OCI-LY7 (cell line): Measurements from ENCODE around the gene FMC1. TPM values are rescaled to one million over a fixed set of nuclear protein-coding genes. Genes with fewer than 3 reads are reported as not detected.

ENCODE experiments used
- BruUV-seq: library from RNA; stranded (reverse); fragments of 400-500 nt; replicated peaks from 2 replicates; lab custom pipeline; 2021; lab: Mats Ljungman, UMichigan
- CTCF ChIA-PET: fragments of 300-600 bp; sonication (Branson Sonifier 250); formaldehyde crosslinking; loops from one replicate; lab custom pipeline; 2022; ENCODE audit warnings: antibody characterized with exemption; ENCODE audit not compliant: unreplicated experiment; lab: Charles Lee
- POLR2A ChIA-PET: fragments of 300-600 bp; sonication (Branson Sonifier 250); formaldehyde crosslinking; loops from one replicate; lab custom pipeline; 2022; ENCODE audit warnings: antibody characterized with exemption; lab: Charles Lee
- DNase-seq: peaks from one replicate; pipeline ENCODE4 v3.0.0-alpha.2; 2015; ENCODE audit warnings: low spot score
- H2AFZ ChIP-seq: fragments of 200-600 bp; sonication (generic), shearing (Covaris generic); 2 replicates; pipeline ENCODE4 v1.6.1; 2014; ENCODE audit warnings: mild to moderate bottlenecking, antibody characterized with exemption, low read length, moderate library complexity
- H3K27ac ChIP-seq: fragments of 200-600 bp; sonication (generic); 2 replicates; pipeline ENCODE4 v1.5.1; 2014; ENCODE audit warnings: mixed run types, low read depth, mild to moderate bottlenecking, moderate library complexity, low read length, inconsistent platforms; ENCODE audit not compliant: poor library complexity, severe bottlenecking
- H3K36me3 ChIP-seq: fragments of 200-600 bp; sonication (generic); 2 replicates; pipeline ENCODE4 v1.6.1; 2014; ENCODE audit warnings: mild to moderate bottlenecking, antibody characterized with exemption, low read length, moderate library complexity, mixed read lengths; ENCODE audit not compliant: insufficient read depth
- H3K4me1 ChIP-seq: fragments of 200-600 bp; sonication (generic); 2 replicates; pipeline ENCODE4 v1.5.1; 2014; ENCODE audit warnings: mild to moderate bottlenecking, low read length; ENCODE audit not compliant: insufficient read depth, poor library complexity, severe bottlenecking
- H3K4me2 ChIP-seq: fragments of 200-600 bp; sonication (generic); 2 replicates; pipeline ENCODE4 v1.6.1; 2014; ENCODE audit warnings: mild to moderate bottlenecking, low read length
- H3K4me3 ChIP-seq: fragments of 200-600 bp; sonication (generic); 2 replicates; pipeline ENCODE4 v1.5.1; 2014; ENCODE audit warnings: mild to moderate bottlenecking, low read depth, low read length; ENCODE audit not compliant: poor library complexity, severe bottlenecking
- H3K79me2 ChIP-seq: fragments of 200-600 bp; sonication (generic); 2 replicates; pipeline ENCODE4 v1.6.1; 2016; ENCODE audit warnings: low read depth, mild to moderate bottlenecking, low read length, moderate library complexity, mixed read lengths; ENCODE audit not compliant: insufficient read depth
- H3K9me2 ChIP-seq: fragments of 200-600 bp; sonication (generic); 2 replicates; pipeline ENCODE4 v1.6.1; 2016; ENCODE audit warnings: mild to moderate bottlenecking, low read length, mixed read lengths; ENCODE audit not compliant: insufficient read depth
- H3K9me3 ChIP-seq: fragments of 200-600 bp; sonication (generic); 2 replicates; pipeline ENCODE4 v1.6.1; 2014; ENCODE audit warnings: mild to moderate bottlenecking, mixed run types, low read length, mixed read lengths
- H4K20me1 ChIP-seq: fragments of 200-600 bp; sonication (generic); 2 replicates; pipeline ENCODE4 v1.6.1; 2014; ENCODE audit warnings: mild to moderate bottlenecking, antibody characterized with exemption, low read length, moderate library complexity, mixed read lengths; ENCODE audit not compliant: insufficient read depth
- EZH2phosphoT487 ChIP-seq: fragments of 200-600 bp; sonication (generic); IDR thresholded peaks from 2 replicates; pipeline ENCODE4 v1.6.1; 2018; ENCODE audit warnings: low read depth, borderline replicate concordance, mild to moderate bottlenecking, mixed run types, antibody characterized with exemption, low read length, moderate library complexity, mixed read lengths
- intact Hi-C: fragments of 100-400 bp; cut with micrococcal nuclease; formaldehyde crosslinking; loops from one replicate; pipeline ENCODE4 v1.10.0; 2022; ENCODE audit not compliant: unreplicated experiment
- total RNA-seq, 2 experiments: library from RNA; depleted of rRNA in 1 of 2; stranded (reverse); fragments of >200 nt in 1 of 2; shearing (Covaris generic) in 1 of 2; gene quantifications; 2 replicates each; pipeline ENCODE4 v1.2.3, GENCODE V29; 2014 to 2022
- TF ChIP-seq, protein P1 (sequence below): fragments of 200-600 bp; sonication (generic); conservative IDR thresholded peaks from 2 replicates; pipeline ENCODE4 v1.5.1; 2014; ENCODE audit warnings: mild to moderate bottlenecking, antibody characterized with exemption, low read length, moderate library complexity, mixed read lengths

Gene FMC1
- total RNA-seq, 2 experiments from 2014 or later, result 15.1 to 19.5 TPM

DNA sequence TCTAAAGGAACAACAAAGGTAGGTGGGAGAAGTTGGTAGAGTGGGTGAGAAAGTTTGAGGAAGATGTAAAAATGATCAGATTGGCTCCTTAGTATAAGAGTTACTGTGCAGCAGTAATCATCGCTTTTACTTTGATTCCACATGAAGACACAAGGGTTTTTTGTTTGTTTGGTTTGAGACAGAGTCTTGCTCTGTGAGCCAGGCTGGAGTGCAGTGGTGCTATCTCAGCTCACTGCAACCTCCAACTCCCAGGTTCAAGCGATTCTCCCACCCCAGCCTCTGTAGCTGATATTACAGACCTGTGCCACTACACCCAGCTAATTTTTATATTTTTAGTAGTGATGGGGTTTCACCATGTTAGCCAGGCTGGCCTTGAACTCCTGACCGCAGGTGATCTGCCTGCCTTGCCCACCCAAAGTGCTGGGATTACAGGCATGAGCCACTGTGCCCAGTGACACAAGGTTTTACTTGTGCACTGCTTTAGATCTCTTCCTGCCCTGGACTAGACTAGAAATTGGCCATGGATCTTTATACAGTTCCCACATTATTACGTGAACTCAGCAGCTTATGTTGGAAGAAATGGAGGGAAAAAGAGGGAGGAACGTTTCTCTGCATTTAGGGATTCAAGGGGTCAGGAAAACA is 29.3 kb downstream of the FMC1 start:
- H3K79me2 ChIP-seq, result peaks cover 100% of the 10 kb centered on the region
- H4K20me1 ChIP-seq, result peaks cover 53% of the 10 kb centered on the region
- CTCF ChIA-PET, result no interaction called here
- no peak overlapping the region for H3K4me3 ChIP-seq
- no peak for TF ChIP-seq EZH2phosphoT487
- TF ChIP-seq, protein P1, sequence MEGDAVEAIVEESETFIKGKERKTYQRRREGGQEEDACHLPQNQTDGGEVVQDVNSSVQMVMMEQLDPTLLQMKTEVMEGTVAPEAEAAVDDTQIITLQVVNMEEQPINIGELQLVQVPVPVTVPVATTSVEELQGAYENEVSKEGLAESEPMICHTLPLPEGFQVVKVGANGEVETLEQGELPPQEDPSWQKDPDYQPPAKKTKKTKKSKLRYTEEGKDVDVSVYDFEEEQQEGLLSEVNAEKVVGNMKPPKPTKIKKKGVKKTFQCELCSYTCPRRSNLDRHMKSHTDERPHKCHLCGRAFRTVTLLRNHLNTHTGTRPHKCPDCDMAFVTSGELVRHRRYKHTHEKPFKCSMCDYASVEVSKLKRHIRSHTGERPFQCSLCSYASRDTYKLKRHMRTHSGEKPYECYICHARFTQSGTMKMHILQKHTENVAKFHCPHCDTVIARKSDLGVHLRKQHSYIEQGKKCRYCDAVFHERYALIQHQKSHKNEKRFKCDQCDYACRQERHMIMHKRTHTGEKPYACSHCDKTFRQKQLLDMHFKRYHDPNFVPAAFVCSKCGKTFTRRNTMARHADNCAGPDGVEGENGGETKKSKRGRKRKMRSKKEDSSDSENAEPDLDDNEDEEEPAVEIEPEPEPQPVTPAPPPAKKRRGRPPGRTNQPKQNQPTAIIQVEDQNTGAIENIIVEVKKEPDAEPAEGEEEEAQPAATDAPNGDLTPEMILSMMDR, result no peak
- DNase-seq, result no peak
- no peak overlapping the region for H3K27ac ChIP-seq
- no TSS peak for BruUV-seq
- H2AFZ ChIP-seq, result no peak overlapping the region
- H3K36me3 ChIP-seq, result peaks cover 85% of the 10 kb centered on the region
- H3K4me1 ChIP-seq, result peaks cover 17% of the 10 kb centered on the region
- POLR2A ChIA-PET, result interaction anchor here (0.7 to 1.8 kb wide), 6 partner anchors 8 to 318 kb away, joined by 3 to 8 read pairs (median 4); partner anchors contain the start of gene LUC7L2
- no peaks in the 10 kb centered on the region for H3K9me3 ChIP-seq
- intact Hi-C loops, result no loop called here
- H3K4me2 ChIP-seq, result no peak overlapping the region
- no peaks in the 10 kb centered on the region for H3K9me2 ChIP-seq

DNA sequence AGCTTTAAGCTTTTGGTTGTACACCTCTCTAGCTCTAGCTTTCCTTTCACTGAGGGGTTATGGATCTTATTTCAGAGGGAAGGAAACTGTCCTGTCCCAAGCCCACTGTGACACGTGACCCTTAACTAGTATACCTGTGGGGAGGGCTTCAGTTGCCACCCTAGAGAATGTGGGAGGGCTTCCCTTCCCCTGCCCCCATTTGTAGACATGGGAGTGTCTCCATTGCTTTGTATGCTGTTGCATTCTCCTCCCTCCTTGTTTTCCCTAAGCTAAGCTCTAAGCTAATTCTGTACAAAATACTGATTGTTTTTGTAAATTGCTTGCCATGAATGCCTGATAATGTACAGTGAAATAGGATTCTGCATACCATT is 29.8 kb downstream of the FMC1 start:
- peaks cover 51% of the 10 kb centered on the region for H4K20me1 ChIP-seq
- intact Hi-C loops, result no loop called here
- TF ChIP-seq, protein P1, result no peak
- no peak for TF ChIP-seq EZH2phosphoT487
- no peaks in the 10 kb centered on the region for H3K9me2 ChIP-seq
- ChIA-PET POLR2A (interaction anchor here (0.6 to 1.8 kb wide), 7 partner anchors 9 to 530 kb away, joined by 3 to 8 read pairs (median 4); partner anchors contain the start of gene LUC7L2), CTCF (no interaction called here)
- no TSS peak for BruUV-seq
- H3K27ac ChIP-seq, result no peak overlapping the region
- no peak overlapping the region for H3K4me2 ChIP-seq
- no peak for DNase-seq
- H3K4me1 ChIP-seq, result peaks cover 17% of the 10 kb centered on the region
- H3K9me3 ChIP-seq, result no peaks in the 10 kb centered on the region
- H2AFZ ChIP-seq, result no peak overlapping the region
- no peak overlapping the region for H3K4me3 ChIP-seq
- peaks cover 85% of the 10 kb centered on the region for H3K36me3 ChIP-seq
- H3K79me2 ChIP-seq, result peaks cover 100% of the 10 kb centered on the region

DNA sequence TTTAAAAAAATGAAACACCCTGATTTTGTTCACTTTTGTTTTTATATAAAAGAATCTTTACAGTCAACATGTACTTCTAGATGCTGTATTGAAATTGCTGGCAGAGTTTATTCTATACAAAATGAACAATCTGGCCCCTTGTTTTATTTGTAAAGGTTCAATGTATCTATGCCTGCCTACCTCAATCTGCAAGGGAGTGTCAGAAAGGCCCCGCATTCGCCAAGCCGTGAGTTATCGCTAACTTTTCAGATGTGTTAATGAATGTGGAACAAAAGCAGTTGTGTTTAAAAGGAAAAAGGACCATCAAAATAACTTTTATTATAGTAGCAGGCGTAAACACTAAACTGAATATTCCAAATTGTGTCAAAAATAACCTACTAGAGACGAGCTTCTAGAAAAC is 33.1 kb downstream of the FMC1 start:
- H3K27ac ChIP-seq, result no peak overlapping the region
- no peak overlapping the region for H3K4me2 ChIP-seq
- intact Hi-C loops, result no loop called here
- BruUV-seq, result no TSS peak
- no peak overlapping the region for H3K4me3 ChIP-seq
- H3K4me1 ChIP-seq, result peaks cover 13% of the 10 kb centered on the region
- no peak overlapping the region for H2AFZ ChIP-seq
- ChIA-PET POLR2A (interaction anchor here (0.5 to 2.5 kb wide), 6 partner anchors 10 to 260 kb away, joined by 3 to 8 read pairs (median 4); no protein-coding TSS in a partner anchor), CTCF (no interaction called here)
- TF ChIP-seq, protein P1, result no peak
- no peak for TF ChIP-seq EZH2phosphoT487
- H4K20me1 ChIP-seq, result peaks cover 41% of the 10 kb centered on the region
- H3K9me3 ChIP-seq, result no peaks in the 10 kb centered on the region
- H3K79me2 ChIP-seq, result peaks cover 89% of the 10 kb centered on the region
- H3K9me2 ChIP-seq, result no peaks in the 10 kb centered on the region
- peaks cover 87% of the 10 kb centered on the region for H3K36me3 ChIP-seq
- DNase-seq, result no peak
